Upper lobe of left lung (tissue), 6 donors: ENCODE data around the gene HS6ST2. TPM values are rescaled to one million over a fixed set of nuclear protein-coding genes. Genes with fewer than 3 reads are reported as not detected.

ENCODE experiments used
- ATAC-seq, 2 donors: fragments of 200-7000 bp; cut with Tn5 transposase; one replicate each; pipeline ENCODE4 v1.9.1; 2022; ENCODE audit warnings: mild to moderate bottlenecking in 2 of 2, moderate library complexity in 2 of 2; ENCODE audit not compliant: low FRiP score in 2 of 2
- DNase-seq, 2 donors: peaks; one replicate each; pipeline ENCODE4 v3.0.0-alpha.2; 2019 to 2020
- H3K27ac ChIP-seq, 4 donors: fragments of 200-600 bp; sonication (generic); one replicate each; pipeline ENCODE4 v1.5.1; 2016 to 2019
- H3K27me3 ChIP-seq, 4 donors: fragments of 200-600 bp; sonication (generic); one replicate each; pipeline ENCODE4 v1.5.1; 2017 to 2019
- H3K36me3 ChIP-seq, 4 donors: fragments of 200-600 bp; sonication (generic); one replicate each; pipeline ENCODE4 v1.5.1; 2016 to 2019
- H3K4me1 ChIP-seq, 4 donors: fragments of 200-600 bp; sonication (generic); one replicate each; pipeline ENCODE4 v1.5.1; 2018 to 2019
- H3K4me3 ChIP-seq, 4 donors: fragments of 200-600 bp; sonication (generic); one replicate each; pipeline ENCODE4 v1.5.1; 2017 to 2019; ENCODE audit warnings: mild to moderate bottlenecking in 2 of 4, moderate library complexity in 1 of 4
- H3K9me3 ChIP-seq, 4 donors: fragments of 200-600 bp; sonication (generic); one replicate each; pipeline ENCODE4 v1.5.1; 2018 to 2019
- EP300 ChIP-seq, 4 donors: sonication (generic); formaldehyde crosslinking; IDR thresholded peaks; one replicate each; pipeline ENCODE4 v1.5.1; 2017; ENCODE audit warnings: antibody characterized with exemption in 4 of 4, control low read depth in 2 of 4
- POLR2A ChIP-seq, 4 donors: fragments of 450-650 bp; IDR thresholded peaks; one replicate each; pipeline ENCODE4 v1.5.1; 2016 to 2017; ENCODE audit warnings: antibody characterized with exemption in 4 of 4, mild to moderate bottlenecking in 2 of 4
- POLR2AphosphoS5 ChIP-seq, 2 donors: sonication (generic); formaldehyde crosslinking; IDR thresholded peaks; one replicate each; pipeline ENCODE4 v1.5.1; 2017; ENCODE audit warnings: antibody characterized with exemption in 2 of 2
- WGBS, 2 donors: methylation state at CpG; one replicate each; pipeline ENCODE4 v1.1.5; 2017 to 2018; 5-methylcytosine and 5-hydroxymethylcytosine counted together
- total RNA-seq, 6 donors: library from RNA; depleted of rRNA in 4 of 6; stranded (reverse); fragments of >200 nt in 4 of 6; gene quantifications; one replicate each; pipeline versions ENCODE4 v1.1.0 to v1.2.1, GENCODE V29; 2016 to 2021
- TF ChIP-seq, protein P1 (sequence below), 6 experiments: fragments of 450-650 bp in 4 of 6; fragments of 200-600 bp in 2 of 6; sonication (generic) in 2 of 6; IDR thresholded peaks; one replicate each; pipeline ENCODE4 v1.5.1; 2016 to 2019; ENCODE audit warnings: antibody characterized with exemption in 6 of 6
- donor health status: DM: no; HTN: no; CAD: no; lungs with moderate emphysema.
- donor health status: DM: no; HTN: yes; CAD: no; lungs with severe emphysema.

HS6ST2 gene
- total RNA-seq, 6 donors from 2014 or later: 0.30 to 2.5 (median 1.2) TPM

DNA sequence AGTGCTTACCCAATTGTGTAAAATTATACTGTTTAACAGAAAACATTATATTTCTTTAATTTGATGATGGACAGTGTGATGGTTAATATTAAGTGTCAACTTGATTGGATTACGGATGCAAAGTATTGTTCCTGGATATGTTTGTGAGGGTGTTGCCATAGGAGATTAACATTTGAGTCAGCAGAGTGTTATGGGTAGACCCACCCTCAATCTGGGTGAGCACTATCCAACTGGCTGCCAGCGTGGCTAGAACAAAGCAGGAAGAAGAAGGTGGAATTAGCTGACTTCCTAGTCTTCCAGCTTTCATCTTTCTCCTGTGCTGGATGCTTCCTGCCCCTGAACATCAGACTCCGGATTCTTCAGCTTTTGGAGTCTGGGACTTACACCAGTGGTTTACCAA is 42.1 kb downstream of the HS6ST2 start:
- DNase-seq (no peak), ATAC-seq (no peak)
- peaks cover 0 to 8% (median 0%) of the 10 kb centered on the region in 4 donors for H3K9me3 ChIP-seq
- 80 to 91% methylated on average over 1 to 3 of the region's 3 CpGs for WGBS, 2 donors
- TF ChIP-seq POLR2AphosphoS5 (IDR thresholded peaks at IDR 0.05) (no peak), POLR2A (IDR thresholded peaks at IDR 0.05) (no peak), EP300 (IDR thresholded peaks at IDR 0.05) (no peak)
- TF ChIP-seq, protein P1, sequence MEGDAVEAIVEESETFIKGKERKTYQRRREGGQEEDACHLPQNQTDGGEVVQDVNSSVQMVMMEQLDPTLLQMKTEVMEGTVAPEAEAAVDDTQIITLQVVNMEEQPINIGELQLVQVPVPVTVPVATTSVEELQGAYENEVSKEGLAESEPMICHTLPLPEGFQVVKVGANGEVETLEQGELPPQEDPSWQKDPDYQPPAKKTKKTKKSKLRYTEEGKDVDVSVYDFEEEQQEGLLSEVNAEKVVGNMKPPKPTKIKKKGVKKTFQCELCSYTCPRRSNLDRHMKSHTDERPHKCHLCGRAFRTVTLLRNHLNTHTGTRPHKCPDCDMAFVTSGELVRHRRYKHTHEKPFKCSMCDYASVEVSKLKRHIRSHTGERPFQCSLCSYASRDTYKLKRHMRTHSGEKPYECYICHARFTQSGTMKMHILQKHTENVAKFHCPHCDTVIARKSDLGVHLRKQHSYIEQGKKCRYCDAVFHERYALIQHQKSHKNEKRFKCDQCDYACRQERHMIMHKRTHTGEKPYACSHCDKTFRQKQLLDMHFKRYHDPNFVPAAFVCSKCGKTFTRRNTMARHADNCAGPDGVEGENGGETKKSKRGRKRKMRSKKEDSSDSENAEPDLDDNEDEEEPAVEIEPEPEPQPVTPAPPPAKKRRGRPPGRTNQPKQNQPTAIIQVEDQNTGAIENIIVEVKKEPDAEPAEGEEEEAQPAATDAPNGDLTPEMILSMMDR (IDR thresholded peaks at IDR 0.05): no peak
- no peaks in the 10 kb centered on the region for H3K27me3 ChIP-seq
- H3K4me1 ChIP-seq: no peaks in the 10 kb centered on the region
- no peak overlapping the region for H3K4me3 ChIP-seq
- no peak overlapping the region for H3K27ac ChIP-seq
- no peaks in the 10 kb centered on the region for H3K36me3 ChIP-seq

DNA sequence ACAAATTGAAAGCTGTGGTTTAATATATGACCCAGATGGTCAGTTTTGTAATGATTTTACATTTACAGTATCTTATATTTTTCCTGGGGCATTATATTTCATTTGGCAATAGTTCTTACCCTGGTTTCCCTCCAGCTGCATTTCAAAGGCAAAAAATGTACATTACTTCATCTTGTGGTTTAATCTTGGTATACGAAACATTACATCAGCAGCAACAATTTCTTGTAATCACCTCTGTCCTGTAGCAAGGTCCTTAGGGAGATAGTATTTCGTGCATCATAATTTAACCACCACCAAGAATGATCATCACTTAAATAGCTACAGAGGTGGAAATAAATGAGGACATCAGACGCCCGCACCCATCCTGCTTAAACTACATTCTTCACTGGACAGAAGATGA is 48.8 kb downstream of the HS6ST2 start:
- Histone ChIP-seq H3K27ac (no peak overlapping the region), H3K27me3 (no peaks in the 10 kb centered on the region), H3K4me3 (no peak overlapping the region), H3K36me3 (no peaks in the 10 kb centered on the region), H3K4me1 (no peaks in the 10 kb centered on the region), H3K9me3 (peaks cover 0 to 8% (median 0%) of the 10 kb centered on the region in 4 donors)
- no peak for DNase-seq
- peak in 1 of 2 donors; percentile 67 for ATAC-seq
- 72 to 80% methylated on average over 4 of the region's 4 CpGs for WGBS, 2 donors
- TF ChIP-seq EP300 (IDR thresholded peaks at IDR 0.05): no peak
- TF ChIP-seq POLR2A (IDR thresholded peaks at IDR 0.05): no peak
- TF ChIP-seq POLR2AphosphoS5 (IDR thresholded peaks at IDR 0.05): no peak
- TF ChIP-seq, protein P1 (IDR thresholded peaks at IDR 0.05): no peak

DNA sequence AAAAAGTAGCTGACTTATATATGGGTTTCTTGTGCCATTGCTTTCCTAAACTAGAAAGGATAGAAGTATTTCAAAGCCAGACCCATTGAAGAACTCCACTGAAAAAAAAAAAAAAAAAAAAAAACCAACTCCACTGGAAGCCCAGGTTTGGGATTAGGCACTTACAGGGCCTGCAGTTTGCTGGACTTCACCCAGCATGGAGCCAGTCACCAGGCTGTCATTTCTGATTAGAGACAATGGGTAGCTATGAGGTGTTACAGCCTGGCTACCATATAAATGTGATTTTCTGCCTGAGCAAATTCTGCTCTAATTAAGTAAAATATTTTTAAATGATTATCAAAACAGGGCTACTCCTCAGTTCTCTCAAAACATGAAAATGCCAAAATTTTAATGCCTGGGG is 49.5 kb downstream of the HS6ST2 start:
- ATAC-seq (no peak), DNase-seq (no peak)
- TF ChIP-seq EP300 (IDR thresholded peaks at IDR 0.05) (no peak), POLR2A (IDR thresholded peaks at IDR 0.05) (no peak), POLR2AphosphoS5 (IDR thresholded peaks at IDR 0.05) (no peak)
- TF ChIP-seq, protein P1 (IDR thresholded peaks at IDR 0.05): no peak
- Histone ChIP-seq H3K27ac (no peak overlapping the region), H3K9me3 (peaks cover 0 to 8% (median 0%) of the 10 kb centered on the region in 4 donors), H3K27me3 (no peaks in the 10 kb centered on the region), H3K4me3 (no peak overlapping the region), H3K36me3 (no peaks in the 10 kb centered on the region), H3K4me1 (no peaks in the 10 kb centered on the region)

DNA sequence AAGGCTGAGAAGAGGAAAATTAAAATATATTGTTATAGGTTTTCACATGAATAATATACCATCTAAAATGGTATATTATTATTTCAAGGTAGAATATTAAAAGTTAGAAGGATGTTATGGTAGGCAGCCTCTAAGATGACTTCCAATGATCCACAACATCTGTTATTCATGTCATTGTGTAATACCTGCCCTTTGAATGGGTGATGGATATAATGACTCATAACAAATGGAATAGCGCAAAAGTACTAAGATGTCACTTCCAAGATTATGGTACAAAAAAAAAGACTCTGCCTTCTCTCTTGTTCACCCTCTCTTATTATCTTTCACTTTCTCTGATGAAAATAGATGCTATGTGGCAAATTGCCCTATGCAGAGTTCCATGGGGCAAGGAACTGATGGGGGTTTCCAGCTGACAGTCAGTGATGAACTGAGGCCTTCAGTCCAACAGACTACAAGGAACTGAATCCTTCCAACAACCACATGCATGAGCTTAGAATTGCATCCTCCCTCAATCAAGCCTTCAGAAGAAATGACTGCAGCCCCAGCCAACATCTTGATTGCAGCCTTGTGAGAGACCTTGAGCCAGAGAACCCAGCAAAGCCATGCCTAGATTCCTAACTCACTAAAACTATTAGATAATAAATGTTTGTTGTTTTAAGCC is 57.7 kb downstream of the HS6ST2 start:
- no peak overlapping the region for H3K4me3 ChIP-seq
- H3K9me3 ChIP-seq: no peaks in the 10 kb centered on the region
- no peaks in the 10 kb centered on the region for H3K27me3 ChIP-seq
- H3K4me1 ChIP-seq: no peaks in the 10 kb centered on the region
- TF ChIP-seq POLR2A (IDR thresholded peaks at IDR 0.05) (no peak), EP300 (IDR thresholded peaks at IDR 0.05) (no peak), POLR2AphosphoS5 (IDR thresholded peaks at IDR 0.05) (no peak)
- TF ChIP-seq, protein P1 (IDR thresholded peaks at IDR 0.05): no peak
- no peak overlapping the region for H3K27ac ChIP-seq
- no peak for ATAC-seq
- WGBS, 2 donors: 92 to 96% methylated on average over 1 of the region's 1 CpG
- H3K36me3 ChIP-seq: no peaks in the 10 kb centered on the region
- DNase-seq: no peak

DNA sequence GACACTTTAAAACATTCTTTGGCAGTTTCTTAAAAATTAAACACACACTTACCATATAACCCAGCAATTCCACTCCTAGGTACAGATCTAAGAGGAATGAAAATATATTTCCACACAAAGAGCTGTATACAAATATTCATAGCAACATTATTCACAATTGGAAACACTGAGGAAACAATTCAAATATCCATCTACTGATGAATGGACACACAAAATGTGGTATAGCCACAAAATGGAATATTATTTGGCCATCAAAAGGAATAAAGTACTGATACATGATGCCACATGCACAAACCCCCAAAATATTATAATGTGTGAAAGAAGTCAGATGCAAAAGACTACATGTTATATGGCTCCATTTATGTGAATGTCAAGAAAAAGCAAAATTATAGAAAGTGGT is 70.9 kb downstream of the HS6ST2 start:
- Histone ChIP-seq H3K36me3 (no peaks in the 10 kb centered on the region), H3K27ac (no peak overlapping the region), H3K4me3 (no peak overlapping the region), H3K27me3 (no peaks in the 10 kb centered on the region), H3K4me1 (no peaks in the 10 kb centered on the region), H3K9me3 (no peaks in the 10 kb centered on the region)
- TF ChIP-seq POLR2AphosphoS5 (IDR thresholded peaks at IDR 0.05) (no peak), EP300 (IDR thresholded peaks at IDR 0.05) (no peak), POLR2A (IDR thresholded peaks at IDR 0.05) (no peak)
- TF ChIP-seq, protein P1 (IDR thresholded peaks at IDR 0.05): no peak
- ATAC-seq (no peak), DNase-seq (no peak)
